Hepatocyte (in vitro differentiated cells): Measurements from ENCODE around the gene GPHN. TPM values are rescaled to one million over a fixed set of nuclear protein-coding genes. Genes with fewer than 3 reads are reported as not detected.
"Not testable (repeated sequence)": the region's sequence is repeated elsewhere in the genome, so short reads cannot be mapped to it uniquely, and the experiment has no call there.

ENCODE experiments used
- DNase-seq: peaks from one replicate; pipeline ENCODE4 v3.0.0-alpha.2; 2016; ENCODE audit warnings: low spot score
- H2AFZ ChIP-seq: fragments of 200-600 bp; sonication (generic); 2 replicates; pipeline ENCODE4 v1.6.0; 2016; ENCODE audit warnings: antibody characterized with exemption, mild to moderate bottlenecking
- H3K27ac ChIP-seq: fragments of 200-600 bp; sonication (generic); 2 replicates; pipeline ENCODE4 v1.5.1; 2016; ENCODE audit warnings: mild to moderate bottlenecking
- H3K27me3 ChIP-seq: fragments of 200-600 bp; sonication (generic); 2 replicates; pipeline ENCODE4 v1.6.1; 2016
- H3K36me3 ChIP-seq: fragments of 200-600 bp; sonication (generic); replicated peaks from 2 replicates; pipeline ENCODE4 v1.5.1; 2016; ENCODE audit warnings: low read depth; ENCODE audit not compliant: insufficient read depth
- H3K4me1 ChIP-seq: fragments of 200-600 bp; sonication (generic); 2 replicates; pipeline ENCODE4 v1.5.1; 2016; ENCODE audit warnings: mild to moderate bottlenecking, moderate library complexity; ENCODE audit not compliant: insufficient read depth
- H3K4me2 ChIP-seq: fragments of 200-600 bp; sonication (generic); 2 replicates; pipeline ENCODE4 v1.6.0; 2016
- H3K4me3 ChIP-seq: fragments of 200-600 bp; sonication (generic); 2 replicates; pipeline ENCODE4 v1.5.1; 2016; ENCODE audit warnings: mild to moderate bottlenecking
- H3K79me2 ChIP-seq: fragments of 200-600 bp; sonication (generic); 2 replicates; pipeline ENCODE4 v1.6.0; 2017; ENCODE audit warnings: mild to moderate bottlenecking
- H3K9me2 ChIP-seq: fragments of 200-600 bp; sonication (generic); replicated peaks from 2 replicates; pipeline ENCODE4 v1.6.0; 2017; ENCODE audit warnings: mild to moderate bottlenecking; ENCODE audit not compliant: insufficient read depth
- H3K9me3 ChIP-seq: fragments of 200-600 bp; sonication (generic); 2 replicates; pipeline ENCODE4 v1.5.1; 2016; ENCODE audit warnings: low read depth, mild to moderate bottlenecking
- H4K20me1 ChIP-seq: fragments of 200-600 bp; sonication (generic); 2 replicates; pipeline ENCODE4 v1.6.0; 2016; ENCODE audit warnings: mild to moderate bottlenecking; ENCODE audit not compliant: insufficient read depth, poor library complexity, severe bottlenecking
- CTCF ChIP-seq: fragments of 200-600 bp; sonication (generic); IDR thresholded peaks from 2 replicates; pipeline ENCODE4 v1.5.1; 2016; ENCODE audit warnings: antibody characterized with exemption, mild to moderate bottlenecking; ENCODE audit not compliant: poor library complexity
- EZH2 ChIP-seq: fragments of 200-600 bp; sonication (generic); IDR thresholded peaks from 2 replicates; pipeline ENCODE4 v1.6.1; 2016; ENCODE audit warnings: antibody characterized with exemption, mild to moderate bottlenecking, borderline replicate concordance
- EZH2phosphoT487 ChIP-seq: fragments of 200-600 bp; sonication (generic); IDR thresholded peaks from one replicate; pipeline ENCODE4 v1.6.1; 2018; ENCODE audit warnings: antibody characterized with exemption, mild to moderate bottlenecking, low read depth, moderate library complexity; ENCODE audit not compliant: unreplicated experiment, severe bottlenecking
- WGBS: methylation state at CpG from one replicate; pipeline ENCODE4 v1.1.6; 2016; ENCODE audit warnings: low lambda C conversion rate; ENCODE audit errors: missing lambda C conversion rate; 5-methylcytosine and 5-hydroxymethylcytosine counted together
- polyA plus RNA-seq: library from polyadenylated mRNA; unstranded; fragments of >200 nt; fragmentation: Nextera tagmentation; extraction: Ambion mirVana; gene quantifications from 2 replicates; pipeline ENCODE4 v1.2.1, GENCODE V29; 2016
- total RNA-seq: library from RNA; depleted of rRNA; stranded (reverse); fragments of >200 nt; gene quantifications from 2 replicates; pipeline ENCODE4 v1.2.3, GENCODE V29; 2014

The GPHN gene
- total and polyA plus RNA-seq, 2 experiments from 2014 or later, result 9.3 to 10.7 TPM

GRCh38 chr14:66543996-66544395, 36.0 kb downstream of the GPHN start:
- H3K27ac ChIP-seq, result no peak overlapping the region
- no peak for DNase-seq
- H3K4me1 ChIP-seq, result no peaks in the 10 kb centered on the region
- H3K4me2 ChIP-seq, result no peak overlapping the region
- H3K79me2 ChIP-seq, result peaks cover 21% of the 10 kb centered on the region
- H2AFZ ChIP-seq, result no peak overlapping the region
- no peaks in the 10 kb centered on the region for H3K9me2 ChIP-seq
- no peaks in the 10 kb centered on the region for H3K27me3 ChIP-seq
- WGBS, result 78% methylated on average over 2 of the region's 2 CpGs
- no peak overlapping the region for H3K4me3 ChIP-seq
- TF ChIP-seq CTCF (no peak), EZH2 (no peak), EZH2phosphoT487 (no peak)
- H3K9me3 ChIP-seq, result no peaks in the 10 kb centered on the region
- H4K20me1 ChIP-seq, result no peaks in the 10 kb centered on the region
- no peaks in the 10 kb centered on the region for H3K36me3 ChIP-seq

GRCh38 chr14:66545191-66545590, 37.2 kb downstream of the GPHN start:
- not testable (repeated sequence) for H3K27me3 ChIP-seq, H2AFZ ChIP-seq, H3K4me2 ChIP-seq, H3K4me1 ChIP-seq, H4K20me1 ChIP-seq, H3K36me3 ChIP-seq, H3K27ac ChIP-seq, H3K9me2 ChIP-seq, H3K9me3 ChIP-seq, DNase-seq, H3K4me3 ChIP-seq
- WGBS, result no CpG with 5 or more reads among the region's 32 CpGs
- peaks cover 18% of the 10 kb centered on the region for H3K79me2 ChIP-seq

GRCh38 chr14:66545751-66546150, 37.8 kb downstream of the GPHN start:
- WGBS, result 100% methylated on average over 3 of the region's 32 CpGs
- H3K9me3 ChIP-seq, H3K27ac ChIP-seq, H4K20me1 ChIP-seq, H3K4me1 ChIP-seq, H3K9me2 ChIP-seq, H3K36me3 ChIP-seq, H3K4me2 ChIP-seq, DNase-seq, H3K27me3 ChIP-seq, H3K4me3 ChIP-seq, H2AFZ ChIP-seq: not testable (repeated sequence)
- H3K79me2 ChIP-seq, result peaks cover 13% of the 10 kb centered on the region

DNA sequence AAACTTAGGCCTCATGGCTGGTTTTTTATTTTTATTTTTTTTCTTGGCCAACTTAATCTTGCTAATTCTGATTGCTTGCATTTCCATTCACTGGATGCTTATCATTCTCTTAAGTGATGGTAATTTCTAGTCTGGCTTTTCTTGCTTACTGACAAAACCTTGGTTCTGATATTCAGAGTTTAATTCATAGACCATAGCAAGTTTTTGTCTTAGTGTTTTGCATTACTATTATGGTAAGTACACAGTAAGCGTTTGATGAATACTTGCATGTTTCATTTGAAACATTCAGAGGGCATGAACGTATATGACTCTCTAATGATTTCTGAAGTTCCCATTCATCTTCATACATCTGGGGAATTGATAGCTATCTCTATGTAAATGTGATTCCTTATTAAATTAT, 55.8 kb downstream of the GPHN start:
- WGBS, result 95% methylated on average over 2 of the region's 2 CpGs
- H3K9me3 ChIP-seq, result no peaks in the 10 kb centered on the region
- H4K20me1 ChIP-seq, result no peaks in the 10 kb centered on the region
- H3K9me2 ChIP-seq, result no peaks in the 10 kb centered on the region
- no peak for TF ChIP-seq EZH2
- TF ChIP-seq CTCF, result no peak
- no peak for TF ChIP-seq EZH2phosphoT487
- no peak overlapping the region for H3K27ac ChIP-seq
- H3K79me2 ChIP-seq, result peaks cover 10% of the 10 kb centered on the region
- no peak overlapping the region for H3K4me2 ChIP-seq
- H3K4me1 ChIP-seq, result no peaks in the 10 kb centered on the region
- no peak overlapping the region for H2AFZ ChIP-seq
- H3K4me3 ChIP-seq, result no peak overlapping the region
- DNase-seq, result no peak
- H3K36me3 ChIP-seq, result no peaks in the 10 kb centered on the region
- no peaks in the 10 kb centered on the region for H3K27me3 ChIP-seq

GRCh38 chr14:66568220-66568619, 60.3 kb downstream of the GPHN start:
- H3K36me3 ChIP-seq, result no peaks in the 10 kb centered on the region
- H2AFZ ChIP-seq, result no peak overlapping the region
- DNase-seq, result no peak
- H4K20me1 ChIP-seq, result no peaks in the 10 kb centered on the region
- no peaks in the 10 kb centered on the region for H3K4me1 ChIP-seq
- 92% methylated on average over 2 of the region's 2 CpGs for WGBS
- no peaks in the 10 kb centered on the region for H3K9me3 ChIP-seq
- H3K79me2 ChIP-seq, result peaks cover 9% of the 10 kb centered on the region
- TF ChIP-seq CTCF, result no peak
- no peak for TF ChIP-seq EZH2
- TF ChIP-seq EZH2phosphoT487, result no peak
- no peaks in the 10 kb centered on the region for H3K27me3 ChIP-seq
- H3K4me2 ChIP-seq, result no peak overlapping the region
- no peaks in the 10 kb centered on the region for H3K9me2 ChIP-seq
- H3K4me3 ChIP-seq, result no peak overlapping the region
- H3K27ac ChIP-seq, result no peak overlapping the region
